ENCODE measurements around the gene IGF1R. TPM values are rescaled to one million over a fixed set of nuclear protein-coding genes. Genes with fewer than 3 reads are reported as not detected.

Gene IGF1R
- total RNA-seq, 1 donor from 2014 or later = 37.4 TPM

GRCh38 chr15:98673133-98673532 lies 24.8 kb downstream of the IGF1R start:
- no peak for DNase-seq

GRCh38 chr15:98674336-98674735 lies 26.0 kb downstream of the IGF1R start:
- DNase-seq = no peak

- DNase-seq = no peak
These were observed 28.4 kb downstream of the IGF1R start for GRCh38 chr15:98676586-98677270.

- no peak for DNase-seq
These were observed 29.2 kb downstream of the IGF1R start for GRCh38 chr15:98677345-98678059.

- no peak for DNase-seq
These were observed 30.1 kb downstream of the IGF1R start for GRCh38 chr15:98678484-98678883.

- DNase-seq = no peak
These were observed 32.7 kb downstream of the IGF1R start for GRCh38 chr15:98681061-98681460.

GRCh38 chr15:98682992-98683701 lies 34.8 kb downstream of the IGF1R start:
- no peak for DNase-seq

- DNase-seq = no peak
These were observed 35.5 kb downstream of the IGF1R start for GRCh38 chr15:98683831-98684230.

GRCh38 chr15:98684436-98684835 lies 36.1 kb downstream of the IGF1R start:
- no peak for DNase-seq

GRCh38 chr15:98684995-98685525 lies 36.7 kb downstream of the IGF1R start:
- no peak for DNase-seq

GRCh38 chr15:98686983-98687382 lies 38.6 kb downstream of the IGF1R start:
- no peak for DNase-seq

GRCh38 chr15:98689431-98689861 lies 41.1 kb downstream of the IGF1R start:
- no peak for DNase-seq

- DNase-seq = no peak
These were observed 42.1 kb downstream of the IGF1R start for GRCh38 chr15:98690272-98690950.

- no peak for DNase-seq
These were observed 43.9 kb downstream of the IGF1R start for GRCh38 chr15:98692213-98692612.

- no peak for DNase-seq
These were observed 45.8 kb downstream of the IGF1R start for GRCh38 chr15:98694161-98694560.

GRCh38 chr15:98698792-98699191 lies 50.5 kb downstream of the IGF1R start:
- DNase-seq = no peak

- no peak for DNase-seq
These were observed 51.5 kb downstream of the IGF1R start for GRCh38 chr15:98699591-98700424.

- no peak for DNase-seq
These were observed 52.2 kb downstream of the IGF1R start for GRCh38 chr15:98700519-98700918.

GRCh38 chr15:98703126-98703685 lies 54.9 kb downstream of the IGF1R start:
- no peak for DNase-seq

- no peak for DNase-seq
These were observed 56.7 kb downstream of the IGF1R start for GRCh38 chr15:98705070-98705469.

- no peak for DNase-seq
These were observed 58.0 kb downstream of the IGF1R start for GRCh38 chr15:98706387-98706786.

Measured in occipital lobe (tissue), 2 donors.